HepG2 (cell line): Measurements from ENCODE around the gene UBAC1. TPM values are rescaled to one million over a fixed set of nuclear protein-coding genes. Genes with fewer than 3 reads are reported as not detected.
A peak's percentile ranks its signal among the peaks of the same experiment; 100 is the strongest.

ENCODE experiments used
- ARID4A ChIP-seq: sonication (generic); formaldehyde crosslinking; IDR thresholded peaks from 2 replicates; pipeline ENCODE4 v1.5.0; 2020; ENCODE audit warnings: mild to moderate bottlenecking, missing genetic modification reagents, borderline replicate concordance
- BCL6 ChIP-seq: IDR thresholded peaks from 2 replicates; pipeline ENCODE4 v1.6.1; 2016; ENCODE audit warnings: missing genetic modification reagents, missing compliant biosample characterization
- EED ChIP-seq: sonication (generic); formaldehyde crosslinking; IDR thresholded peaks from 2 replicates; pipeline ENCODE4 v1.5.0; 2020; ENCODE audit warnings: mild to moderate bottlenecking, missing genetic modification reagents
- GATA4 ChIP-seq: sonication (generic); IDR thresholded peaks from 2 replicates; pipeline ENCODE4 v1.6.1; 2016; ENCODE audit warnings: antibody characterized with exemption, low read depth, borderline replicate concordance
- GLI4 ChIP-seq: sonication (generic); formaldehyde crosslinking; IDR thresholded peaks from 2 replicates; pipeline ENCODE4 v1.5.1; 2020; ENCODE audit warnings: missing genetic modification reagents, mild to moderate bottlenecking, moderate library complexity, borderline replicate concordance
- PATZ1 ChIP-seq: sonication (generic); formaldehyde crosslinking; IDR thresholded peaks from 2 replicates; pipeline ENCODE4 v1.4.0; 2020; ENCODE audit warnings: missing genetic modification reagents
- ZBTB33 ChIP-seq: sonication (generic); formaldehyde crosslinking; IDR thresholded peaks from 2 replicates; pipeline ENCODE4 v1.4.0; 2020; ENCODE audit warnings: missing genetic modification reagents
- ZNF276 ChIP-seq: sonication (generic); formaldehyde crosslinking; IDR thresholded peaks from 2 replicates; pipeline ENCODE4 v1.4.0; 2020; ENCODE audit warnings: mild to moderate bottlenecking, low read depth, missing genetic modification reagents
- ZNF609 ChIP-seq: sonication (generic); formaldehyde crosslinking; IDR thresholded peaks from 2 replicates; pipeline ENCODE4 v1.4.0; 2020; ENCODE audit warnings: mild to moderate bottlenecking, missing genetic modification reagents, borderline replicate concordance
- ZNF644 ChIP-seq: IDR thresholded peaks from 2 replicates; pipeline ENCODE4 v1.6.1; 2016; ENCODE audit warnings: low read depth
- ZNF766 ChIP-seq: sonication (generic); formaldehyde crosslinking; IDR thresholded peaks from 2 replicates; pipeline ENCODE4 v1.5.0; 2020; ENCODE audit warnings: missing genetic modification reagents, borderline replicate concordance
- polyA plus RNA-seq, 8 experiments: library from polyadenylated mRNA; depleted of rRNA in 3 of 8; stranded (reverse) in 7 of 8; unstranded in 1 of 8; fragments of >200 nt; fragmentation: Illumina TruSeq in 4 of 8; extraction: Trizol in 4 of 8; gene quantifications; 2 replicates each; pipeline versions ENCODE4 v1.2.1 to v1.2.3, GENCODE V29; 2011 to 2016; ENCODE audit warnings: low read depth in 4 of 8, missing spikeins in 1 of 8, mixed read lengths in 1 of 8; ENCODE audit not compliant: insufficient read depth in 1 of 8
- total RNA-seq, 5 experiments: library from RNA; depleted of rRNA; stranded (reverse); fragments of >200 nt; fragmentation: Illumina TruSeq; extraction: Trizol; gene quantifications; 2 replicates each; pipeline ENCODE4 v1.2.3, GENCODE V29; 2016; ENCODE audit warnings: low read depth in 1 of 5

The UBAC1 gene
- total and polyA plus RNA-seq, 2 of the 13 experiments (the other 11 are each of a cell fraction or from before 2014, with no cell fraction given): 32.2 to 34.1 TPM

- TF ChIP-seq ZBTB33 (0 out of 2 replicates have a peak, but pooled peaks have one; percentile 6), PATZ1 (CRISPR knock-in tag) (peak; percentile 99), EED (CRISPR knock-in tag) (no peak), ZNF609 (peak; percentile 69; the same call in 1 of the 2 replicates), GLI4 (CRISPR knock-in tag) (no peak; the same call in 1 of the 2 replicates), ARID4A (peak; percentile 80), ZNF766 (CRISPR knock-in tag) (no peak), BCL6 (peak; percentile 37; the same call in 1 of the 2 replicates), ZNF276 (CRISPR knock-in tag) (no peak), ZNF644 (0 out of 2 replicates have a peak, but pooled peaks have one; percentile 20), GATA4 (peak; percentile 40; the same call in 1 of the 2 replicates)
Measured at GRCh38 chr9:135992486-135993408, 31.6 kb upstream of the UBAC1 start (continued).
